ENCODE data around the gene FTCDNL1. TPM values are rescaled to one million over a fixed set of nuclear protein-coding genes. Genes with fewer than 3 reads are reported as not detected.

Gene FTCDNL1
- total RNA-seq, 2 experiments from 2014 or later, result 1.7 to 2.0 TPM

GRCh38 chr2:199797431-199798403, 53.3 kb downstream of the FTCDNL1 start:
- H3K27ac Mint-ChIP-seq, result no peak overlapping the region
- no peak overlapping the region for H3K4me3 Mint-ChIP-seq
- H3K36me3 Mint-ChIP-seq, result no peaks in the 10 kb centered on the region
- peaks cover 5% of the 10 kb centered on the region for H3K27me3 Mint-ChIP-seq
- no peaks in the 10 kb centered on the region for H3K9me3 Mint-ChIP-seq
- ATAC-seq (ENCODE audit: low read depth) (no peak), DNase-seq (no peak)
- POLR2A ChIA-PET, result no interaction called here
- H3K4me1 Mint-ChIP-seq, result peaks cover 7% of the 10 kb centered on the region

- peaks cover 2% of the 10 kb centered on the region for H3K27me3 Mint-ChIP-seq
- no peak overlapping the region for H3K4me3 Mint-ChIP-seq
- H3K27ac Mint-ChIP-seq, result no peak overlapping the region
- peaks cover 2% of the 10 kb centered on the region for H3K4me1 Mint-ChIP-seq
- no peaks in the 10 kb centered on the region for H3K36me3 Mint-ChIP-seq
- H3K9me3 Mint-ChIP-seq, result no peaks in the 10 kb centered on the region
- POLR2A ChIA-PET, result no interaction called here
- no peak for ATAC-seq (ENCODE audit: low read depth)
- DNase-seq, result no peak
Observed at GRCh38 chr2:199792381-199792780, 58.6 kb downstream of the FTCDNL1 start.

GRCh38 chr2:199791326-199791725, 59.7 kb downstream of the FTCDNL1 start:
- POLR2A ChIA-PET, result no interaction called here
- H3K4me1 Mint-ChIP-seq, result no peaks in the 10 kb centered on the region
- no peak for ATAC-seq (ENCODE audit: low read depth)
- no peak overlapping the region for H3K27ac Mint-ChIP-seq
- peaks cover 2% of the 10 kb centered on the region for H3K27me3 Mint-ChIP-seq
- H3K36me3 Mint-ChIP-seq, result no peaks in the 10 kb centered on the region
- no peak for DNase-seq
- no peak overlapping the region for H3K4me3 Mint-ChIP-seq
- no peaks in the 10 kb centered on the region for H3K9me3 Mint-ChIP-seq

- no peak for DNase-seq
- ATAC-seq (ENCODE audit: low read depth), result no peak
- Mint-ChIP-seq H3K27ac (no peak overlapping the region), H3K4me1 (no peaks in the 10 kb centered on the region), H3K27me3 (no peaks in the 10 kb centered on the region), H3K36me3 (peaks cover 2% of the 10 kb centered on the region), H3K9me3 (no peaks in the 10 kb centered on the region), H3K4me3 (no peak overlapping the region)
- POLR2A ChIA-PET, result no interaction called here
Observed at GRCh38 chr2:199784512-199784911, 66.5 kb downstream of the FTCDNL1 start.

DNA sequence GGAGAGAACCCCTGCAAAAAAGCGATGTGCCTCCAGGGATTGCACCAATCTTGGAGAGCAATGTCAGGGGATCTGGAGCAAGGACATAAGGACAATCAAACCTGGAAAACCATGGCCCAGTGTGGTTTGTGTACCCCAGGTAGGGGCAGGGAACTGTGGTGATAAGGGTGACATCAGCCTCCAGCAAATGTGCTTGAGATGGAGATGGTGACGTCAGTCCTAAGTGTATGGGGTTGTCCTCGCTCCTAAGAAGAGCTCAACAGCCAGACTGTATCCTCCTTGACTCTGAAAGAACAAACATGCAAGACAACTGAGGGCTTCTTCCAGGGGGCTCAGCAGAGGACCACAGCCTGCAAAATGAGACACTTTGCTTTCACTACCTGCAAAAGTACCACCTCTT, 71.4 kb downstream of the FTCDNL1 start:
- H3K27me3 Mint-ChIP-seq, result no peaks in the 10 kb centered on the region
- ATAC-seq (ENCODE audit: low read depth) (no peak), DNase-seq (no peak)
- no peak overlapping the region for H3K27ac Mint-ChIP-seq
- POLR2A ChIA-PET, result no interaction called here
- H3K4me1 Mint-ChIP-seq, result no peaks in the 10 kb centered on the region
- H3K9me3 Mint-ChIP-seq, result no peaks in the 10 kb centered on the region
- H3K4me3 Mint-ChIP-seq, result no peak overlapping the region
- no peaks in the 10 kb centered on the region for H3K36me3 Mint-ChIP-seq

DNA sequence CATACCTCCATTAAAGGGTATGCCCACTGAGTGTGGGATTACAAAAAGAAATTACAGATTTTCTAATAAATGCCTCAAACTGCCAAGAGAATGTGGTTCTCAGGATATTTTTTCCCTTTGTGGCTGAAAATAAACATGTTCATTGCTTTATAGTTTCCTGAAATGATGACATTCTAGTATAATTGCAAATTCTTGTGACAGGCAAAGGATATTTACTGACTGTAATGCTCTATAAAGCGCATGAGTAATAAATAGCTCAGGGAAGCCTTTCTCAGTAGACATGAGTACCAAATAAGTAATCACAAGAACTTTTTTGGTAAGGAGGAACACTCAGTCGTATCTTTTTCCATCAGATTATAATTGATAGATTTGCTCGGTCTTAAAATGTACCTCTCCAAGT, 72.3 kb downstream of the FTCDNL1 start:
- Mint-ChIP-seq H3K27ac (no peak overlapping the region), H3K4me1 (no peaks in the 10 kb centered on the region), H3K4me3 (no peak overlapping the region), H3K27me3 (no peaks in the 10 kb centered on the region), H3K9me3 (no peaks in the 10 kb centered on the region), H3K36me3 (no peaks in the 10 kb centered on the region)
- no peak for ATAC-seq (ENCODE audit: low read depth)
- POLR2A ChIA-PET, result no interaction called here
- no peak for DNase-seq

GRCh38 chr2:199777916-199778315, 73.1 kb downstream of the FTCDNL1 start:
- Mint-ChIP-seq H3K27me3 (no peaks in the 10 kb centered on the region), H3K4me1 (no peaks in the 10 kb centered on the region), H3K36me3 (no peaks in the 10 kb centered on the region), H3K4me3 (no peak overlapping the region), H3K9me3 (no peaks in the 10 kb centered on the region), H3K27ac (no peak overlapping the region)
- POLR2A ChIA-PET, result no interaction called here
- ATAC-seq (ENCODE audit: low read depth), result no peak
- no peak for DNase-seq

- Mint-ChIP-seq H3K36me3 (no peaks in the 10 kb centered on the region), H3K27me3 (no peaks in the 10 kb centered on the region), H3K4me1 (no peaks in the 10 kb centered on the region), H3K27ac (no peak overlapping the region), H3K9me3 (peaks cover 2% of the 10 kb centered on the region), H3K4me3 (no peak overlapping the region)
- ATAC-seq (ENCODE audit: low read depth), result no peak
- POLR2A ChIA-PET, result no interaction called here
- no peak for DNase-seq
Observed at GRCh38 chr2:199777315-199777714, 73.7 kb downstream of the FTCDNL1 start.

GRCh38 chr2:199775267-199775666, 75.7 kb downstream of the FTCDNL1 start:
- H3K36me3 Mint-ChIP-seq, result no peaks in the 10 kb centered on the region
- POLR2A ChIA-PET, result no interaction called here
- H3K4me3 Mint-ChIP-seq, result no peak overlapping the region
- DNase-seq (no peak), ATAC-seq (ENCODE audit: low read depth) (no peak)
- no peaks in the 10 kb centered on the region for H3K27me3 Mint-ChIP-seq
- H3K9me3 Mint-ChIP-seq, result peaks cover 2% of the 10 kb centered on the region
- no peaks in the 10 kb centered on the region for H3K4me1 Mint-ChIP-seq
- H3K27ac Mint-ChIP-seq, result no peak overlapping the region

DNA sequence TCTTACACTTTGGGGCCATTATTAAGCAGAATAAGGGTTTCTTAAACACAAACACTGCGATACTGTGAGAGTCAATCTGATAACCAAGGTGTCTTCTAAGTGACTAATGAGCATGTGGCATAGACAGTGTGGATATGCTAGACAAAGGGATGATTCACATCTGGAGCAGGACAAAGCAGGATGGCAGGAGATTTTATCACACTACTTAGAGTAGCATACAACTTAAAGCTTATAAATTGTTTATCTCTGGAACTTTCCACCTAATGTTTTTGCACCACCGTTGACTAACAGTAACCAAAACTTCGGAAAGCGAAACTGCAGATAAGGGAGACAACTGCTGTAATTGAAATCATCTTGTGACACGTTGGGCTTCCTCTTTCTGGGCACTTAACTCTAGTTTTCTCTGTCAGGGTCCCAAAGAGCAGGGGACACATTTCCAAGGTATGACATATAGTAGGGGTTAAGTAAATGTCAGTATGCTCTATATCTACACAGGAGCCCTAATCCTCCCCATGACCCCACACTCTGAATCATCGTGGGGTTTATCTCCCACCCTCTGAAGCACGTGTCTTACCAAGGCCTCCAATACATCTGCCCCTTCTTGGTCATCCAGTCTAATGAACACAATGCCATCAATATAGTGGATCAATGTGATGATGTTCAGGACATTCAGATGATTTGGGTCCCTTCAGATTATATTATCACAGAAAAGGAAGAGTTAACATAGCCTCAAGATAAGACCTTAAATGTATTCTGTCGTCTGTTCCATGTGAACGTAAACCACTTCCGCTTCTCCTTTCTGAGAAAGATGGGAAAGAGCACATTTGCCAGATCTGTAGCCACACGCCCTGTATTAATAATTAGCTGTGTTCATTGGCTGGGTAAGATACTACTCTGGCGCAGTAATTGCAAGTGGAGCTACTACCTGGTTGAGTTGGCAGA, 78.7 kb downstream of the FTCDNL1 start:
- H3K9me3 Mint-ChIP-seq, result peaks cover 2% of the 10 kb centered on the region
- H3K4me3 Mint-ChIP-seq, result no peak overlapping the region
- no peaks in the 10 kb centered on the region for H3K4me1 Mint-ChIP-seq
- no peak for ATAC-seq (ENCODE audit: low read depth)
- H3K27ac Mint-ChIP-seq, result no peak overlapping the region
- POLR2A ChIA-PET, result no interaction called here
- H3K36me3 Mint-ChIP-seq, result no peaks in the 10 kb centered on the region
- H3K27me3 Mint-ChIP-seq, result no peaks in the 10 kb centered on the region
- no peak for DNase-seq

- Mint-ChIP-seq H3K4me3 (no peak overlapping the region), H3K4me1 (no peaks in the 10 kb centered on the region), H3K27me3 (no peaks in the 10 kb centered on the region), H3K9me3 (peaks cover 2% of the 10 kb centered on the region), H3K27ac (no peak overlapping the region), H3K36me3 (no peaks in the 10 kb centered on the region)
- DNase-seq (no peak), ATAC-seq (ENCODE audit: low read depth) (no peak)
- POLR2A ChIA-PET, result no interaction called here
Observed at GRCh38 chr2:199770716-199771115, 80.3 kb downstream of the FTCDNL1 start.

DNA sequence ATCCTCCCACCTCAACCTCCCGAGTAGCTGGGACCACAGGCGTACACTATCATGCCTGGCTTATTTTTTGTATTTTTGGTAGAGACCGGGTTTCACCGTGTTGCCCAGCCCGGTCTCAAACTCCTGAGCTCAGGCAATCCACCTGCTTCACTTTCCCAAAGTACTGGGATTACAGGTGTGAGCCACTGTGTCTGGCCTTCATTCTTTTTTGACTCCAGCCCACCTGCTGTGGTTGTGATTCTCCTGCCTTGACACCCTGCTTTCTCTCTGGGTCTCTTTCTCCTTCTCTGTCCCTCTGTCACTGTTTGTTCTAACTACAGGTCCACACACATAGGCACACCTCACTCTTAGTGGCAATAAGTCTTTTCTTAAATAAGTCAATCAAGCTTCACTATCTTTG, 85.3 kb downstream of the FTCDNL1 start:
- H3K27me3 Mint-ChIP-seq, result no peaks in the 10 kb centered on the region
- no peak for ATAC-seq (ENCODE audit: low read depth)

DNA sequence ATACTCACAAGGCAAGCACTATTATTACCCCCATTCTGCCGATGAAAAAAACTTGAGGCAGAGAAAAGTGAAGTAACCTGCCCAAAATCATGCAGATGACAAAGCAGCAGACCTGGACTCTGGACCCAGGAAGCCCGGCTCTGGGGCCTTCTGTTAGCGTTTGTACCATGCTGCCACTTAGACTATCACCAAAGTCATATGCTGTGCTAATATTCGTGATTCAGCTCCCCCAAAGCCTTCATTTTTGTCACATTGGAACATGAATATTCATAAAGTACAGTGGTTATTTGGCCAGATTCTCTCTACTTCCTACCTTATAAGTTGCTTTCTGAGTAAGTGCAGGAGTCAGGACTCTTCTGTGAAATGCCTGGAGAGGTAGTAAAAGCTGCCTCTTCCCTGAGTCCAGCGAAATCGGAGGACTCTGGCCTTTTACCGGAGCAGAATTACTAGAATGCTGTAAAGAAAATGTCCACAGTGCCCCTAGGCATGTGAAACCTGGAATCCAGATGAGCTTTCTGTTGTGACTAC, 86.7 kb downstream of the FTCDNL1 start:
- H3K4me1 Mint-ChIP-seq, result no peaks in the 10 kb centered on the region
- DNase-seq, result no peak
- no peaks in the 10 kb centered on the region for H3K36me3 Mint-ChIP-seq
- H3K4me3 Mint-ChIP-seq, result no peak overlapping the region
- POLR2A ChIA-PET, result no interaction called here
- no peak for ATAC-seq (ENCODE audit: low read depth)
- H3K27ac Mint-ChIP-seq, result no peak overlapping the region
- H3K27me3 Mint-ChIP-seq, result no peaks in the 10 kb centered on the region
- no peaks in the 10 kb centered on the region for H3K9me3 Mint-ChIP-seq

More for the DNA sequence above, 85.3 kb downstream of the FTCDNL1 start:
- Mint-ChIP-seq H3K4me3 (no peak overlapping the region), H3K9me3 (no peaks in the 10 kb centered on the region), H3K27ac (no peak overlapping the region), H3K36me3 (no peaks in the 10 kb centered on the region), H3K4me1 (no peaks in the 10 kb centered on the region)
- DNase-seq, result no peak
- POLR2A ChIA-PET, result no interaction called here
